ENCODE measurements around the gene C12orf50.

DNA sequence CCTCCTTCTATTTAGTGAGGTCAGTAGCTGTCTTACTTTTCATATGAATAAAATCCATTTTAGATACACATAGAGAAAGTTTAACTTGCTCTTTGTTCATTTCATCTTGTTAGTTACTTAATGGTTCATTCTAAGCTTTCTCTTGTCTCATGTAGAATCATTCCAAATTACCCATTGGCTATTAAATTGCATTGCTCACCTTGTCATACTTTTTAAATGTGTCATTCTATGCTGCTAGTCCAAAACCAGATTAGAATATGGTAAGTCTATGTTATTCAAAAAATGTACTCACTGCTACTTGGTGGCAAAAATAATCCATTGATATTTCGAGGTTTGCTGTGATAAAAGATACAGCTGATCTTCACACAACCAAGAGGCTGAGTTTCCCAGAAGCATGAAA is 3.0 kb downstream of the C12orf50 start:
- TF ChIP-seq POLR2A (IDR thresholded peaks at IDR 0.05) (no peak), CTCF (IDR thresholded peaks at IDR 0.05) (no peak), EP300 (IDR thresholded peaks at IDR 0.05) (no peak), POLR2AphosphoS5 (IDR thresholded peaks at IDR 0.05) (no peak)

Measured in gastroesophageal sphincter (tissue), 3 donors.